ENCODE measurements around the gene TTLL12. TPM values are rescaled to one million over a fixed set of nuclear protein-coding genes. Genes with fewer than 3 reads are reported as not detected.
A peak's percentile ranks its signal among the peaks of the same experiment; 100 is the strongest.

TTLL12 gene
- polyA plus RNA-seq (ENCODE audit: insufficient read length in 12 of 12), result 10 to 100 TPM in 11 of 12 donors, not detected in 1; 11.7 to 24.6 (median 14.1) TPM
- long read RNA-seq, donor 1, transcript TTLL12-201 (14 exons, 3,385 nt), result major isoform, 5 of 7 reads
- long read RNA-seq, donor 1, partial matches to known transcripts, result 0 of 7 reads
- long read RNA-seq, donor 1, other reads (novel, unspliced or antisense), result 0 of 7 reads
- long read RNA-seq, donor 2, transcript TTLL12-201 (14 exons, 3,385 nt), result major isoform, 5 of 5 reads
- long read RNA-seq, donor 2, partial matches to known transcripts, result 0 of 5 reads
- long read RNA-seq, donor 2, other reads (novel, unspliced or antisense), result 0 of 5 reads
- long read RNA-seq, donor 3, partial matches to known transcripts, result 0 of 2 reads
- long read RNA-seq, donor 3, other reads (novel, unspliced or antisense), result 0 of 2 reads
- long read RNA-seq, donor 4, partial matches to known transcripts, result 0 of 1 reads
- long read RNA-seq, donor 4, other reads (novel, unspliced or antisense), result 0 of 1 reads
- long read RNA-seq, donor 5, partial matches to known transcripts, result 0 of 3 reads
- long read RNA-seq, donor 5, other reads (novel, unspliced or antisense), result 0 of 3 reads
- long read RNA-seq, donor 6, result 0 reads
- long read RNA-seq, donor 7, partial matches to known transcripts, result 9 of 10 reads
- long read RNA-seq, donor 7, other reads (novel, unspliced or antisense), result 0 of 10 reads
- long read RNA-seq, donor 8, transcript TTLL12-201 (14 exons, 3,385 nt), result major isoform, 5 of 5 reads
- long read RNA-seq, donor 8, partial matches to known transcripts, result 0 of 5 reads
- long read RNA-seq, donor 8, other reads (novel, unspliced or antisense), result 0 of 5 reads
- long read RNA-seq, donor 9, partial matches to known transcripts, result 0 of 3 reads
- long read RNA-seq, donor 9, other reads (novel, unspliced or antisense), result 0 of 3 reads
- long read RNA-seq, donor 10, partial matches to known transcripts, result 0 of 4 reads
- long read RNA-seq, donor 10, other reads (novel, unspliced or antisense), result 0 of 4 reads
- long read RNA-seq, donor 11, partial matches to known transcripts, result 0 of 2 reads
- long read RNA-seq, donor 11, other reads (novel, unspliced or antisense), result 0 of 2 reads

GRCh38 chr22:43186272-43187170 is at the start of gene TTLL12:
Gene TTLL12, minus strand, starts transcription at chr22:43187134. Its CDS starts 65 bp downstream, at chr22:43187069.
- peak; percentile 31 for DNase-seq

GRCh38 chr22:43235445-43236409 is 48.8 kb upstream of the TTLL12 start:
- DNase-seq, result no peak

GRCh38 chr22:43234264-43234988 is 47.5 kb upstream of the TTLL12 start:
- DNase-seq, result no peak

GRCh38 chr22:43233529-43233928 is 46.6 kb upstream of the TTLL12 start:
- no peak for DNase-seq

GRCh38 chr22:43232445-43232844 is 45.5 kb upstream of the TTLL12 start:
- no peak for DNase-seq

GRCh38 chr22:43231724-43232034 is 44.7 kb upstream of the TTLL12 start:
- DNase-seq, result no peak

- DNase-seq, result peak; percentile 48
These were observed 44.2 kb upstream of the TTLL12 start for GRCh38 chr22:43230971-43231723.

GRCh38 chr22:43230571-43230970 is 43.6 kb upstream of the TTLL12 start:
- DNase-seq, result no peak

- no peak for DNase-seq
These were observed 41.9 kb upstream of the TTLL12 start for GRCh38 chr22:43228863-43229262.

- DNase-seq, result no peak
These were observed 41.4 kb upstream of the TTLL12 start for GRCh38 chr22:43228330-43228729.

GRCh38 chr22:43227239-43227630 is 40.3 kb upstream of the TTLL12 start:
- no peak for DNase-seq

GRCh38 chr22:43226377-43227238 is 39.7 kb upstream of the TTLL12 start:
- no peak for DNase-seq

GRCh38 chr22:43225609-43226008 is 38.7 kb upstream of the TTLL12 start:
- DNase-seq, result no peak

- DNase-seq, result no peak
These were observed 36.1 kb upstream of the TTLL12 start for GRCh38 chr22:43222987-43223386.

GRCh38 chr22:43222262-43222661 is 35.3 kb upstream of the TTLL12 start:
- no peak for DNase-seq

GRCh38 chr22:43220625-43221380 is 33.9 kb upstream of the TTLL12 start:
- DNase-seq, result no peak

- DNase-seq, result no peak
These were observed 31.9 kb upstream of the TTLL12 start for GRCh38 chr22:43218786-43219185.
